HUES64 (cell line): ENCODE measurements around the gene DPF3.

Source experiments
- H3K27ac ChIP-seq: 2 replicates; pipeline ENCODE4 v1.7.0; 2013; ENCODE audit warnings: low read depth, low read length, inconsistent platforms
- H3K27me3 ChIP-seq: 2 replicates; pipeline ENCODE4 v1.6.1; 2013; ENCODE audit warnings: mild to moderate bottlenecking, low read length; ENCODE audit not compliant: insufficient read depth
- H3K36me3 ChIP-seq: 2 replicates; pipeline ENCODE4 v1.6.1; 2013; ENCODE audit warnings: mild to moderate bottlenecking, low read length; ENCODE audit not compliant: insufficient read depth
- H3K4me1 ChIP-seq: 2 replicates; pipeline ENCODE4 v1.6.1; 2013; ENCODE audit warnings: mild to moderate bottlenecking, low read length, moderate library complexity; ENCODE audit not compliant: insufficient read depth
- H3K4me3 ChIP-seq: 2 replicates; pipeline ENCODE4 v1.5.1; 2013; ENCODE audit warnings: mild to moderate bottlenecking, low read length, moderate library complexity
- H3K9ac ChIP-seq: 2 replicates; pipeline ENCODE4 v1.6.1; 2013; ENCODE audit warnings: mild to moderate bottlenecking, low read depth, low read length
- H3K9me3 ChIP-seq: 2 replicates; pipeline ENCODE4 v1.6.1; 2013; ENCODE audit warnings: low read depth, low read length; ENCODE audit not compliant: insufficient read depth
- WGBS: fragments of 150-250, 120-280 bp; methylation state at CpG from one replicate; pipeline ENCODE4 v1.1.7; 2013; ENCODE audit warnings: missing lambda C conversion rate; 5-methylcytosine and 5-hydroxymethylcytosine counted together

DPF3 gene

DNA sequence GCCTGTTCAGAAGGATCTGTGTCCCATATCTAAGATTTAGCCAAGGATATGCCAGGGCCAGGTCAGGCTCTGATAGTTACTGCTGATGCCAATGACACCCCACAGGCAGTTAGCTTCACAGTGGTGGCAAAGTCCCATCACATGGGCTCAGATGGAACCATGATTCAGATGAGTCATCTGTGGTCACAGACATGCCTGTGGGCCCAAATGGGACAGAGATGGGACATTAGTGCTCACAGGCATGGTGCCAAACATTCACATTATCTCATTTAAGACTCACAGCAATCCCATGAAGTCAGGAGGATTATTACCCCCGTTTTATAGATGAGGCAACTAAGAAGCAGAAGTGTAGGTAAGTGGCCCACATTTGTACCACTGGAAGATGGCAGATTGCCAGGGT, 207.8 kb downstream of the DPF3 start:
- Histone ChIP-seq H3K4me3 (no peak overlapping the region), H3K36me3 (no peaks in the 10 kb centered on the region), H3K27me3 (no peaks in the 10 kb centered on the region), H3K9me3 (no peaks in the 10 kb centered on the region), H3K4me1 (no peaks in the 10 kb centered on the region), H3K9ac (no peak overlapping the region), H3K27ac (no peak overlapping the region)
- 83% methylated on average over 1 of the region's 1 CpG for WGBS

- Histone ChIP-seq H3K4me3 (no peak overlapping the region), H3K27ac (no peak overlapping the region), H3K27me3 (no peaks in the 10 kb centered on the region), H3K9ac (no peak overlapping the region), H3K36me3 (no peaks in the 10 kb centered on the region), H3K9me3 (no peaks in the 10 kb centered on the region), H3K4me1 (no peaks in the 10 kb centered on the region)
- WGBS: 95% methylated on average over 3 of the region's 3 CpGs
Observed at GRCh38 chr14:72685456-72685855, 208.4 kb downstream of the DPF3 start.

DNA sequence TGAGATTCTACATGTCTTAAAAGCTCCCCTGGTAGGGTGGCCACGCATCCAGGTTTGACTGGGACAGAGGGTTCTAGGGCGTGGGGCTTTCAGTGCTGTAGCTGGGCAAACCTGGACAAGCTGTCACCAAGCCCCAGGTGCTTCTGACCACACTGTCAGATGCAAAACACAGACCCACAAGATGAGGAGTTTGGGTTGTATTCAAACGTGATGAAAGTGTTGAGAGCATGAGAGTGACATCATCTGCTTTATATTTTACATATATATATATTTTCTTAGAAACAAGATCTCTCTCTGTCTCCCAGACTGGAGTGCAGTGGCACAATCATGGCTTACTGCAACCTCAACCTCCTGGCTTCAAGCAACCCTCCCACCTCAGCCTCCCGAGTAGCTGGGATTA, 210.1 kb downstream of the DPF3 start:
- no peak overlapping the region for H3K4me3 ChIP-seq
- H3K9ac ChIP-seq: no peak overlapping the region
- H3K27me3 ChIP-seq: no peaks in the 10 kb centered on the region
- no peak overlapping the region for H3K27ac ChIP-seq
- H3K36me3 ChIP-seq: no peaks in the 10 kb centered on the region
- WGBS: 86% methylated on average over 3 of the region's 4 CpGs
- no peaks in the 10 kb centered on the region for H3K4me1 ChIP-seq
- H3K9me3 ChIP-seq: no peaks in the 10 kb centered on the region

GRCh38 chr14:72682188-72682587, 211.7 kb downstream of the DPF3 start:
- WGBS: 95% methylated on average over 5 of the region's 5 CpGs
- H3K36me3 ChIP-seq: no peaks in the 10 kb centered on the region
- no peak overlapping the region for H3K4me3 ChIP-seq
- H3K27me3 ChIP-seq: no peaks in the 10 kb centered on the region
- no peaks in the 10 kb centered on the region for H3K4me1 ChIP-seq
- no peak overlapping the region for H3K9ac ChIP-seq
- no peak overlapping the region for H3K27ac ChIP-seq
- H3K9me3 ChIP-seq: no peaks in the 10 kb centered on the region

- 94% methylated on average over 6 of the region's 7 CpGs for WGBS
- no peak overlapping the region for H3K4me3 ChIP-seq
- no peaks in the 10 kb centered on the region for H3K36me3 ChIP-seq
- no peak overlapping the region for H3K9ac ChIP-seq
- H3K27me3 ChIP-seq: no peaks in the 10 kb centered on the region
- no peak overlapping the region for H3K27ac ChIP-seq
- H3K4me1 ChIP-seq: no peaks in the 10 kb centered on the region
- no peaks in the 10 kb centered on the region for H3K9me3 ChIP-seq
Observed at GRCh38 chr14:72680853-72681640, 212.9 kb downstream of the DPF3 start.

GRCh38 chr14:72679536-72680151, 214.3 kb downstream of the DPF3 start:
- no peaks in the 10 kb centered on the region for H3K36me3 ChIP-seq
- H3K4me3 ChIP-seq: no peak overlapping the region
- no peak overlapping the region for H3K9ac ChIP-seq
- H3K9me3 ChIP-seq: no peaks in the 10 kb centered on the region
- H3K4me1 ChIP-seq: no peaks in the 10 kb centered on the region
- no peak overlapping the region for H3K27ac ChIP-seq
- 67% methylated on average over 27 of the region's 27 CpGs for WGBS
- H3K27me3 ChIP-seq: no peaks in the 10 kb centered on the region

DNA sequence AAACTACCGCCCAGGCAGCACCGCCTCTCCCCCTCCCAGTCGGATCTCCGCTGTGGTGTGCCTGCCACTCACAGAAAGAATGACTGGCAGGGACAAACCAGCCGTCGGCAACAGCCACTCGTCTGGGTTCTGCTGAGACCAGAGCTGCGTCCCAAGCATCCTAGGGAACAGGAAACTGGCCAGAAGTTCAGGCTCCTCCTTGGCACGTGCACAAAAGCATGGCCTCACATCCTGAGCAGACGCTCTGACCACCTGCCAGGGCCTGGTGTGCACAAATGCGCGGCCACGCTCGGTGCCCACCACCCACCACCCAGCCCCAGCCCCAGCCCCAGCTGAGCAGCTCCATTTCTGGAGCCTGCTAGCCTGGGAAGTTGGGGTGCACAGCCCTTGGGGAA, 214.8 kb downstream of the DPF3 start:
- no peaks in the 10 kb centered on the region for H3K9me3 ChIP-seq
- no peaks in the 10 kb centered on the region for H3K36me3 ChIP-seq
- 84% methylated on average over 14 of the region's 14 CpGs for WGBS
- H3K27me3 ChIP-seq: no peaks in the 10 kb centered on the region
- H3K4me1 ChIP-seq: no peaks in the 10 kb centered on the region
- no peak overlapping the region for H3K4me3 ChIP-seq
- no peak overlapping the region for H3K9ac ChIP-seq
- H3K27ac ChIP-seq: no peak overlapping the region

DNA sequence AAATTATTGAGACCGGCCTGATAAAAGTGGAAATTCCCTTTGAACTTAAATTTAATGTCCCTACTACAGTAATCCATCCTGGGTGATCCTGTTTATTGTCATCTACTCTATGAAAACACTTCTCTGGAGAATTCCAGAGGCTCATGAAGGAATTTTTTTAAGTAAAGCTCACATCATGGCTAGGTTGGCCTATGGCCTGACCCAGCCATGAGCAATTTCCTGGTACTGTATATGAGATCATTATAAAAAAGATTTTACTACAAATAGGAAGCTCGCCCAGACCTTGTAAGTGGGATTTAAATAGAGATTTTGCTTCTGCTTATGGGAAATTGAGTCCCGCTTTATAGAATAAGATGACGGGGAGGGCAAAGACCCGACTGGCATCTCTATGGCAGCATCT, 215.5 kb downstream of the DPF3 start:
- 90% methylated on average over 5 of the region's 5 CpGs for WGBS
- H3K9ac ChIP-seq: no peak overlapping the region
- H3K4me1 ChIP-seq: no peaks in the 10 kb centered on the region
- H3K27me3 ChIP-seq: no peaks in the 10 kb centered on the region
- H3K9me3 ChIP-seq: no peaks in the 10 kb centered on the region
- no peak overlapping the region for H3K4me3 ChIP-seq
- H3K27ac ChIP-seq: no peak overlapping the region
- H3K36me3 ChIP-seq: no peaks in the 10 kb centered on the region

DNA sequence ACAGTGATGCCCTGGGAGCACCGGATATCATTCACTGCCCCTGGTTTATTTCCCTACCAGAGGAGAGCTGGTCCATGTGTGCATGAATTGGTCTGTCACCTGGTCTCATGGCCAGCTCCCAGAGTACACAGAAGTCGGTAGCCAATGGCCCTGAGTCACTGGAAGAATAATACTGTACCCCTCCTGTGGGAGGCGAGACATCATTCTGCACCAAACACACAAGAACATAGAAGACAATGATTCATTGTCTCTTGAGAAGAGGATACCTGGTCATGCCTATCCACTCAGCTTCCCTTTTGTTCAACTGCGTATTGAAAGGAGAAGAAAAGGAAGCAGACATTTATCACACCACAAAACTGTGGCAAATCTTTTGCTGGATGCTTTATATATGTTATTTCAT, 216.2 kb downstream of the DPF3 start:
- Histone ChIP-seq H3K27ac (no peak overlapping the region), H3K36me3 (no peaks in the 10 kb centered on the region), H3K4me3 (no peak overlapping the region), H3K9me3 (no peaks in the 10 kb centered on the region), H3K27me3 (no peaks in the 10 kb centered on the region), H3K9ac (no peak overlapping the region), H3K4me1 (no peaks in the 10 kb centered on the region)
- 91% methylated on average over 4 of the region's 4 CpGs for WGBS

DNA sequence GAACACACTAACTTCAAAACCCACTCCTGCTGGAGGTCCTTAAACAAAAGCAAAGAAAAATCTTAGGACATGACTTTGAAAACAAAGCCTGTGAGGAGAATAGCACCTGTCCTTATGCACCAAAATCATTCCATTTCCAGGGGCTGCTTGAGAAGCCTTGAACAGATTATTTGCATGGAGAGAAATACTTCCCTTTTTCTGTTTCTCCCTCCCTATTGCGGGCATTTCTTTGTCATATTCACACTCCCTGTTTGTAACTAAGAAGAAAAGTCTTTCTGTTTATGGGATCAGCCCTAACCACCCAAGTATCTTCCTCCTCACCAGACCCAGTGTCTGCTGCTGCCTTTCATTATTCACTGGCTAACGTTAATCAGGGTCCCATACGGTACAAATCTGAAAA, 218.8 kb downstream of the DPF3 start:
- Histone ChIP-seq H3K9ac (no peak overlapping the region), H3K4me3 (no peak overlapping the region), H3K36me3 (no peaks in the 10 kb centered on the region), H3K27ac (no peak overlapping the region), H3K27me3 (no peaks in the 10 kb centered on the region), H3K4me1 (peaks cover 2% of the 10 kb centered on the region; the same call in 1 of the 2 replicates), H3K9me3 (no peaks in the 10 kb centered on the region)
- 83% methylated on average over 3 of the region's 3 CpGs for WGBS

GRCh38 chr14:72673179-72673578, 220.7 kb downstream of the DPF3 start:
- no peaks in the 10 kb centered on the region for H3K9me3 ChIP-seq
- no peak overlapping the region for H3K4me3 ChIP-seq
- no peak overlapping the region for H3K27ac ChIP-seq
- no peaks in the 10 kb centered on the region for H3K27me3 ChIP-seq
- H3K36me3 ChIP-seq: no peaks in the 10 kb centered on the region
- H3K9ac ChIP-seq: no peak overlapping the region
- H3K4me1 ChIP-seq: peaks cover 5% of the 10 kb centered on the region; the same call in 1 of the 2 replicates
